Measurements from ENCODE around the gene GAGE13.
"Not testable (repeated sequence)": the region's sequence is repeated elsewhere in the genome, so short reads cannot be mapped to it uniquely, and the experiment has no call there.

- not testable (repeated sequence) for TF ChIP-seq CTCF (conservative IDR thresholded peaks at IDR 0.05; ENCODE audit: low read depth, low read length); EZH2phosphoT487 (IDR thresholded peaks at IDR 0.05; ENCODE audit: borderline replicate concordance, low read length); EZH2 (IDR thresholded peaks at IDR 0.05; ENCODE audit: low read length, unreplicated experiment)
These were observed 10.1 kb downstream of the GAGE13 start for GRCh38 chrX:49341449-49341848.
